H1 (cell line): Measurements from ENCODE around the gene IARS2.

Experiments
- CBX5 ChIP-seq: fragments of 300-800, 300-1000 bp; sonication (generic); IDR thresholded peaks from 2 replicates; pipeline ENCODE4 v1.7.1; 2016; ENCODE audit warnings: antibody characterized with exemption, low read length, low read depth
- CEBPB ChIP-seq: IDR thresholded peaks from 2 replicates; pipeline ENCODE4 v1.6.1; 2012; ENCODE audit warnings: low read depth, low read length
- CTBP2 ChIP-seq: IDR thresholded peaks from 2 replicates; pipeline ENCODE4 v1.7.0; 2011; ENCODE audit warnings: borderline replicate concordance, mild to moderate bottlenecking, moderate library complexity, mixed read lengths, low read length; ENCODE audit not compliant: insufficient read depth, insufficient read length
- EGR1 ChIP-seq: IDR thresholded peaks from 2 replicates; pipeline ENCODE4 v1.6.1; 2011; ENCODE audit warnings: low read depth, low read length, borderline replicate concordance
- JUND ChIP-seq: IDR thresholded peaks from 2 replicates; pipeline ENCODE4 v1.6.1; 2011; ENCODE audit warnings: mild to moderate bottlenecking, improper control_type of control experiment, low read length
- POLR2A ChIP-seq, 2 experiments: IDR thresholded peaks; 1 replicate in 1 of 2; 2 replicates in 1 of 2; pipeline ENCODE4 v1.6.1; 2011; ENCODE audit warnings: low read depth in 2 of 2, low read length in 2 of 2, mild to moderate bottlenecking in 2 of 2; ENCODE audit errors: control extremely low read depth in 1 of 2
- POLR2AphosphoS5 ChIP-seq: IDR thresholded peaks from 2 replicates; pipeline ENCODE4 v1.6.1; 2011; ENCODE audit warnings: low read depth, low read length
- RAD21 ChIP-seq, 2 experiments: IDR thresholded peaks in 1 of 2; conservative IDR thresholded peaks in 1 of 2; 2 replicates each; pipeline ENCODE4 v1.6.1; 2011; ENCODE audit warnings: low read depth in 2 of 2, low read length in 2 of 2, improper control_type of control experiment in 1 of 2, inconsistent platforms in 1 of 2, mild to moderate bottlenecking in 1 of 2, moderate library complexity in 1 of 2
- RFX5 ChIP-seq: IDR thresholded peaks from 2 replicates; pipeline ENCODE4 v1.6.1; 2011; ENCODE audit warnings: low read depth, low read length, improper control_type of control experiment, borderline replicate concordance
- RNF2 ChIP-seq: fragments of 200-900, 300-1000 bp; sonication (generic); IDR thresholded peaks from 2 replicates; pipeline ENCODE4 v1.7.1; 2016; ENCODE audit warnings: borderline replicate concordance, low read depth, mild to moderate bottlenecking, antibody characterized with exemption, low read length; ENCODE audit not compliant: poor library complexity, severe bottlenecking; ENCODE audit errors: missing control alignments
- TAF7 ChIP-seq: optimal IDR thresholded peaks from 2 replicates; pipeline ENCODE3; 2011; ENCODE audit warnings: low read depth, mild to moderate bottlenecking, inconsistent platforms, low read length, moderate library complexity, borderline replicate concordance
- YY1 ChIP-seq: IDR thresholded peaks from 2 replicates; pipeline ENCODE4 v1.6.1; 2011; ENCODE audit warnings: low read depth, mild to moderate bottlenecking, low read length
- TF ChIP-seq, protein P1 (sequence below), 3 experiments: IDR thresholded peaks; 1 replicate in 2 of 3; 2 replicates in 1 of 3; pipeline versions ENCODE4 v1.5.1 to v1.6.1; 2011; ENCODE audit warnings: low read length in 3 of 3, mild to moderate bottlenecking in 3 of 3, inconsistent platforms in 2 of 3, low read depth in 1 of 3, moderate library complexity in 1 of 3; ENCODE audit not compliant: insufficient read depth in 1 of 3; ENCODE audit errors: control extremely low read depth in 1 of 3

DNA sequence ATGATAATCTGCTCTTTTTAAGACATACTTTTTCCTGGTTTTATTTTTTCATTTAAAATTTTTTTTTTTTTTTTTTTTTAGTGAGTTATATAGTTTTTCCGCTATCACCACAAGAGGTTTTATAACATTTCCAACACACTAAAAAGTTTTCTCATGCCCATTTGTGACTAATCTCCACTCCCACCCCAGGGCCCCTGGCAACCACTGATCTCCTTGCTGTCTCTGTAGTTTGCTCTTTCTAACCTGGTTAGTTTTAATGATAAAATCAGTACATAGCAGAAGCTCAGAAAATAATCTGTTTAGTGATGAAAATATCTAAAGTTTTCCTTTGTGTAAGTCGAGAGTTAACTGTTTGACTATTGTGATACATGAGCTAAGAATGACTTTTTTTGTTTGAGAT lies 41.8 kb downstream of the IARS2 start:
- no peak for TF ChIP-seq YY1
- TF ChIP-seq POLR2AphosphoS5: no peak
- TF ChIP-seq, protein P1, sequence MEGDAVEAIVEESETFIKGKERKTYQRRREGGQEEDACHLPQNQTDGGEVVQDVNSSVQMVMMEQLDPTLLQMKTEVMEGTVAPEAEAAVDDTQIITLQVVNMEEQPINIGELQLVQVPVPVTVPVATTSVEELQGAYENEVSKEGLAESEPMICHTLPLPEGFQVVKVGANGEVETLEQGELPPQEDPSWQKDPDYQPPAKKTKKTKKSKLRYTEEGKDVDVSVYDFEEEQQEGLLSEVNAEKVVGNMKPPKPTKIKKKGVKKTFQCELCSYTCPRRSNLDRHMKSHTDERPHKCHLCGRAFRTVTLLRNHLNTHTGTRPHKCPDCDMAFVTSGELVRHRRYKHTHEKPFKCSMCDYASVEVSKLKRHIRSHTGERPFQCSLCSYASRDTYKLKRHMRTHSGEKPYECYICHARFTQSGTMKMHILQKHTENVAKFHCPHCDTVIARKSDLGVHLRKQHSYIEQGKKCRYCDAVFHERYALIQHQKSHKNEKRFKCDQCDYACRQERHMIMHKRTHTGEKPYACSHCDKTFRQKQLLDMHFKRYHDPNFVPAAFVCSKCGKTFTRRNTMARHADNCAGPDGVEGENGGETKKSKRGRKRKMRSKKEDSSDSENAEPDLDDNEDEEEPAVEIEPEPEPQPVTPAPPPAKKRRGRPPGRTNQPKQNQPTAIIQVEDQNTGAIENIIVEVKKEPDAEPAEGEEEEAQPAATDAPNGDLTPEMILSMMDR (IDR thresholded peaks at IDR 0.05; ENCODE audit: control extremely low read depth in 1 of 3, insufficient read depth in 1 of 3, low read depth in 1 of 3, low read length in 3 of 3): no peak
- TF ChIP-seq RAD21 (IDR thresholded peaks at IDR 0.05 in 1 of 2, conservative IDR thresholded peaks at IDR 0.05 in 1 of 2; ENCODE audit: low read depth in 2 of 2, low read length in 2 of 2): no peak
- no peak for TF ChIP-seq POLR2A (IDR thresholded peaks at IDR 0.05; ENCODE audit: control extremely low read depth in 1 of 2, low read depth in 2 of 2, low read length in 2 of 2)
- TF ChIP-seq CEBPB: no peak
- TF ChIP-seq JUND: no peak
- TF ChIP-seq EGR1: no peak
- no peak for TF ChIP-seq RFX5
- TF ChIP-seq CBX5: no peak
- TF ChIP-seq RNF2: no peak
- no peak for TF ChIP-seq TAF7
- TF ChIP-seq CTBP2: no peak
